SK-N-SH treated with all-trans-retinoic acid at 6 μM for 48 hours (cell line): ENCODE data around the gene FOXO1.

Experiments
- ATAC-seq: fragments of 200-7000 bp; cut with Tn5 transposase; 3 replicates; pipeline ENCODE4 v1.9.1; 2020; ENCODE audit warnings: mild to moderate bottlenecking, moderate library complexity
- ARNTL ChIP-seq: fragments of 450-650 bp; formaldehyde crosslinking; IDR thresholded peaks from 2 replicates; pipeline ENCODE4 v1.5.0; 2020; ENCODE audit warnings: low read depth, mild to moderate bottlenecking, moderate library complexity, borderline replicate concordance
- CSDC2 ChIP-seq: fragments of 250-450 bp; sonication (Bioruptor Pico); IDR thresholded peaks from 2 replicates; pipeline ENCODE4 v1.5.0; 2020; ENCODE audit warnings: mild to moderate bottlenecking, moderate library complexity
- ESRRG ChIP-seq: fragments of 250-450 bp; sonication (Bioruptor Pico); IDR thresholded peaks from 2 replicates; pipeline ENCODE4 v1.6.1; 2021; ENCODE audit warnings: mild to moderate bottlenecking
- ISL1 ChIP-seq: fragments of 250-450 bp; sonication (Bioruptor Pico); IDR thresholded peaks from 2 replicates; pipeline ENCODE4 v2.1.2; 2022; ENCODE audit warnings: mild to moderate bottlenecking, moderate library complexity
- OSR1 ChIP-seq: fragments of 250-450 bp; sonication (Bioruptor Pico); IDR thresholded peaks from 2 replicates; pipeline ENCODE4 v1.8.0; 2022; ENCODE audit warnings: moderate library complexity, mild to moderate bottlenecking, inconsistent platforms
- PPARA ChIP-seq: fragments of 250-450 bp; sonication (Bioruptor Pico); IDR thresholded peaks from 2 replicates; pipeline ENCODE4 v1.5.0; 2020; ENCODE audit warnings: mild to moderate bottlenecking, borderline replicate concordance
- SNAI2 ChIP-seq: fragments of 250-450 bp; sonication (Bioruptor Pico); IDR thresholded peaks from 2 replicates; pipeline ENCODE4 v1.5.0; 2020; ENCODE audit warnings: mild to moderate bottlenecking, moderate library complexity
- TCF4 ChIP-seq: fragments of 250-450 bp; sonication (Bioruptor Pico); IDR thresholded peaks from 2 replicates; pipeline ENCODE4 v1.8.0; 2021; ENCODE audit warnings: mild to moderate bottlenecking, moderate library complexity, borderline replicate concordance
- TOX ChIP-seq: fragments of 250-450 bp; sonication (Bioruptor Pico); IDR thresholded peaks from 2 replicates; pipeline ENCODE4 v1.8.0; 2021; ENCODE audit warnings: mild to moderate bottlenecking, moderate library complexity, borderline replicate concordance
- ZC3H10 ChIP-seq: fragments of 250-450 bp; sonication (Bioruptor Pico); IDR thresholded peaks from 2 replicates; pipeline ENCODE4 v1.5.1; 2021; ENCODE audit warnings: mild to moderate bottlenecking, moderate library complexity
- ZNF565 ChIP-seq: fragments of 450-650 bp; formaldehyde crosslinking; conservative IDR thresholded peaks from 2 replicates; pipeline ENCODE4 v1.5.0; 2020; ENCODE audit warnings: low read depth, mild to moderate bottlenecking, moderate library complexity
- ZNF70 ChIP-seq: fragments of 450-650 bp; formaldehyde crosslinking; IDR thresholded peaks from 2 replicates; pipeline ENCODE4 v1.5.0; 2020; ENCODE audit warnings: mild to moderate bottlenecking, moderate library complexity
- ZNF8 ChIP-seq: fragments of 450-650 bp; formaldehyde crosslinking; IDR thresholded peaks from 2 replicates; pipeline ENCODE4 v1.5.0; 2020; ENCODE audit warnings: mild to moderate bottlenecking, moderate library complexity
- TF ChIP-seq, protein P1 (sequence below): fragments of 250-450 bp; sonication (Bioruptor Pico); IDR thresholded peaks from 2 replicates; pipeline ENCODE4 v1.8.0; 2021; ENCODE audit warnings: low read depth, mild to moderate bottlenecking, moderate library complexity, borderline replicate concordance
- TF ChIP-seq, protein P2 (sequence below): fragments of 250-450 bp; sonication (Bioruptor Pico); IDR thresholded peaks from 2 replicates; pipeline ENCODE4 v1.5.1; 2021; ENCODE audit warnings: mild to moderate bottlenecking, moderate library complexity
- TF ChIP-seq, protein P3 (sequence below): fragments of 250-450 bp; sonication (Bioruptor Pico); IDR thresholded peaks from 2 replicates; pipeline ENCODE4 v1.5.1; 2020; ENCODE audit warnings: low read depth, mild to moderate bottlenecking, moderate library complexity
- TF ChIP-seq, protein P4 (sequence below): fragments of 250-450 bp; sonication (Bioruptor Pico); IDR thresholded peaks from 2 replicates; pipeline ENCODE4 v1.5.0; 2020; ENCODE audit warnings: mild to moderate bottlenecking, moderate library complexity
- TF ChIP-seq, protein P5 (sequence below): fragments of 250-450 bp; sonication (Bioruptor Pico); IDR thresholded peaks from 2 replicates; pipeline ENCODE4 v1.8.0; 2020; ENCODE audit warnings: mild to moderate bottlenecking, moderate library complexity, borderline replicate concordance

The FOXO1 gene

DNA sequence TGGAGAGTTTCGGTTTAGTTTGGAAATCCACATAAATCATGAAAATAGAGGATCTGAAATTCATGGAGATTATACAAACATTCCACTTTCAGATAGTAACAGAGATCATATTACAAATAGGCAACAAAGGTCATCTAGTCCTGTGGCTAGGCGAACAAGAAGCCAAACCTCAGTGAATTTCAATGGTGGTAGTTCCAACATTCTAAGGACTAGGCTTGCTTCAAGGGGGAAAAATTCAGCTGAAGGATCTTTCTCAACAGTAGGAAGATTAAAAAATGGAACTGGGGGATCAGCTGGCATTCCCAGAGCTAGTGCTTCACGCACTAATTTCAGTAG lies 47.0 kb downstream of the FOXO1 start:
- no peak for ATAC-seq
- TF ChIP-seq ISL1, result no peak
- TF ChIP-seq ZNF70 (CRISPR knock-in tag), result no peak
- TF ChIP-seq ARNTL (CRISPR knock-in tag), result no peak
- TF ChIP-seq, protein P1, sequence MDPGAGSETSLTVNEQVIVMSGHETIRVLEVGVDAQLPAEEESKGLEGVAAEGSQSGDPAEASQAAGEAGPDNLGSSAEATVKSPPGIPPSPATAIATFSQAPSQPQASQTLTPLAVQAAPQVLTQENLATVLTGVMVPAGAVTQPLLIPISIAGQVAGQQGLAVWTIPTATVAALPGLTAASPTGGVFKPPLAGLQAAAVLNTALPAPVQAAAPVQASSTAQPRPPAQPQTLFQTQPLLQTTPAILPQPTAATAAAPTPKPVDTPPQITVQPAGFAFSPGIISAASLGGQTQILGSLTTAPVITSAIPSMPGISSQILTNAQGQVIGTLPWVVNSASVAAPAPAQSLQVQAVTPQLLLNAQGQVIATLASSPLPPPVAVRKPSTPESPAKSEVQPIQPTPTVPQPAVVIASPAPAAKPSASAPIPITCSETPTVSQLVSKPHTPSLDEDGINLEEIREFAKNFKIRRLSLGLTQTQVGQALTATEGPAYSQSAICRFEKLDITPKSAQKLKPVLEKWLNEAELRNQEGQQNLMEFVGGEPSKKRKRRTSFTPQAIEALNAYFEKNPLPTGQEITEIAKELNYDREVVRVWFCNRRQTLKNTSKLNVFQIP (CRISPR knock-in tag), result no peak
- TF ChIP-seq ZNF8 (CRISPR knock-in tag), result no peak

DNA sequence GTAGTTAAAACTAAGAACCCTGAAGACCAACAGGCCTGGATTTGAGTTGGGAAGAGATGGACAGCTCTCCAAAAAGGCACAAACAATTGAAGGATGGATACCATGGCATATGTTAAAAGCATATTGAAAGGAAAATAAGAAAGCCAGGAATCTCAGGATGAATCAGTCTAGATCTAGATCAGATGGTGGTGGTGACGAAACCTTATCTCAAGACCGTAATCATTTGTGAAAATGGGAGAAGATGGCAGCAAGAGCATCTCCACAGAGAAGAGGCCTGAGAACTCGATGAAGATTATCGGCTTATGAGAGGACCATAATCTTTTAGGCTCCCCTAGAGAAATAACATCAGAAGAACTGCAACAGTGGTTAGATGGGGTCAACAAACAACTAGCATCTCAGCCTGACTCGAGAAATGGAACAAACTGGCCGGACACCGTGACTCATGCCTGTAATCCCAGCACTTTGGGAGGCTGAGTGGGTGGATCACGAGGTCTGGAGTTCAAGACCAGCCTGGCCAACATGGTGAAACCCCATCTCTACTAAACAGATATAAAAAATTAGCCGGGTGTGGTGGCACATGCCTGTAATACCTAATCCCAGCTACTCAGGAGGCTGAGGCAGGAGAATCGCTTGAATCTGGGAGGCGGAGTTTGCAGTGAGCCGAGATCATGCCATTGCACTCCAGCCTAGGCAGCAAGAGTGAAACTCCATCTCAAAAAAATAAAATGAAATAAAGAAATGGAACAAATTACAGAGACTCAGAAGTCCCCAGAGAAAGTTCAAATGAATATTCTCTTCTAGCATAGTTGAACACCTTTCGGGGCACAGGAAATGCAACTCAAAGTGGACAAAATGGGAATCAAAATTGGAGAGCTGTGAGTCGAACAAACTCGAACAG lies 47.6 kb downstream of the FOXO1 start:
- no peak for ATAC-seq
- TF ChIP-seq OSR1 (CRISPR knock-in tag), result no peak
- TF ChIP-seq, protein P2, sequence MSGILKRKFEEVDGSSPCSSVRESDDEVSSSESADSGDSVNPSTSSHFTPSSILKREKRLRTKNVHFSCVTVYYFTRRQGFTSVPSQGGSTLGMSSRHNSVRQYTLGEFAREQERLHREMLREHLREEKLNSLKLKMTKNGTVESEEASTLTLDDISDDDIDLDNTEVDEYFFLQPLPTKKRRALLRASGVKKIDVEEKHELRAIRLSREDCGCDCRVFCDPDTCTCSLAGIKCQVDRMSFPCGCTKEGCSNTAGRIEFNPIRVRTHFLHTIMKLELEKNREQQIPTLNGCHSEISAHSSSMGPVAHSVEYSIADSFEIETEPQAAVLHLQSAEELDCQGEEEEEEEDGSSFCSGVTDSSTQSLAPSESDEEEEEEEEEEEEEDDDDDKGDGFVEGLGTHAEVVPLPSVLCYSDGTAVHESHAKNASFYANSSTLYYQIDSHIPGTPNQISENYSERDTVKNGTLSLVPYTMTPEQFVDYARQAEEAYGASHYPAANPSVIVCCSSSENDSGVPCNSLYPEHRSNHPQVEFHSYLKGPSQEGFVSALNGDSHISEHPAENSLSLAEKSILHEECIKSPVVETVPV (CRISPR knock-in tag), result no peak
- no peak for TF ChIP-seq CSDC2 (CRISPR knock-in tag)
- TF ChIP-seq, protein P1 (CRISPR knock-in tag), result no peak
- TF ChIP-seq, protein P3, sequence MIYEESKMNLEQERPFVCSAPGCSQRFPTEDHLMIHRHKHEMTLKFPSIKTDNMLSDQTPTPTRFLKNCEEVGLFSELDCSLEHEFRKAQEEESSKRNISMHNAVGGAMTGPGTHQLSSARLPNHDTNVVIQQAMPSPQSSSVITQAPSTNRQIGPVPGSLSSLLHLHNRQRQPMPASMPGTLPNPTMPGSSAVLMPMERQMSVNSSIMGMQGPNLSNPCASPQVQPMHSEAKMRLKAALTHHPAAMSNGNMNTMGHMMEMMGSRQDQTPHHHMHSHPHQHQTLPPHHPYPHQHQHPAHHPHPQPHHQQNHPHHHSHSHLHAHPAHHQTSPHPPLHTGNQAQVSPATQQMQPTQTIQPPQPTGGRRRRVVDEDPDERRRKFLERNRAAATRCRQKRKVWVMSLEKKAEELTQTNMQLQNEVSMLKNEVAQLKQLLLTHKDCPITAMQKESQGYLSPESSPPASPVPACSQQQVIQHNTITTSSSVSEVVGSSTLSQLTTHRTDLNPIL (CRISPR knock-in tag), result no peak
- TF ChIP-seq ZNF565, result no peak
- no peak for TF ChIP-seq TCF4 (CRISPR knock-in tag)
- no peak for TF ChIP-seq ZC3H10 (CRISPR knock-in tag)
- TF ChIP-seq, protein P4, sequence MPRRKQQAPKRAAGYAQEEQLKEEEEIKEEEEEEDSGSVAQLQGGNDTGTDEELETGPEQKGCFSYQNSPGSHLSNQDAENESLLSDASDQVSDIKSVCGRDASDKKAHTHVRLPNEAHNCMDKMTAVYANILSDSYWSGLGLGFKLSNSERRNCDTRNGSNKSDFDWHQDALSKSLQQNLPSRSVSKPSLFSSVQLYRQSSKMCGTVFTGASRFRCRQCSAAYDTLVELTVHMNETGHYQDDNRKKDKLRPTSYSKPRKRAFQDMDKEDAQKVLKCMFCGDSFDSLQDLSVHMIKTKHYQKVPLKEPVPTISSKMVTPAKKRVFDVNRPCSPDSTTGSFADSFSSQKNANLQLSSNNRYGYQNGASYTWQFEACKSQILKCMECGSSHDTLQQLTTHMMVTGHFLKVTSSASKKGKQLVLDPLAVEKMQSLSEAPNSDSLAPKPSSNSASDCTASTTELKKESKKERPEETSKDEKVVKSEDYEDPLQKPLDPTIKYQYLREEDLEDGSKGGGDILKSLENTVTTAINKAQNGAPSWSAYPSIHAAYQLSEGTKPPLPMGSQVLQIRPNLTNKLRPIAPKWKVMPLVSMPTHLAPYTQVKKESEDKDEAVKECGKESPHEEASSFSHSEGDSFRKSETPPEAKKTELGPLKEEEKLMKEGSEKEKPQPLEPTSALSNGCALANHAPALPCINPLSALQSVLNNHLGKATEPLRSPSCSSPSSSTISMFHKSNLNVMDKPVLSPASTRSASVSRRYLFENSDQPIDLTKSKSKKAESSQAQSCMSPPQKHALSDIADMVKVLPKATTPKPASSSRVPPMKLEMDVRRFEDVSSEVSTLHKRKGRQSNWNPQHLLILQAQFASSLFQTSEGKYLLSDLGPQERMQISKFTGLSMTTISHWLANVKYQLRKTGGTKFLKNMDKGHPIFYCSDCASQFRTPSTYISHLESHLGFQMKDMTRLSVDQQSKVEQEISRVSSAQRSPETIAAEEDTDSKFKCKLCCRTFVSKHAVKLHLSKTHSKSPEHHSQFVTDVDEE (CRISPR knock-in tag), result no peak
- TF ChIP-seq ARNTL (CRISPR knock-in tag), result no peak
- no peak for TF ChIP-seq ESRRG
- no peak for TF ChIP-seq TOX (CRISPR knock-in tag)
- no peak for TF ChIP-seq ZNF8 (CRISPR knock-in tag)
- no peak for TF ChIP-seq PPARA (CRISPR knock-in tag)
- TF ChIP-seq, protein P5, sequence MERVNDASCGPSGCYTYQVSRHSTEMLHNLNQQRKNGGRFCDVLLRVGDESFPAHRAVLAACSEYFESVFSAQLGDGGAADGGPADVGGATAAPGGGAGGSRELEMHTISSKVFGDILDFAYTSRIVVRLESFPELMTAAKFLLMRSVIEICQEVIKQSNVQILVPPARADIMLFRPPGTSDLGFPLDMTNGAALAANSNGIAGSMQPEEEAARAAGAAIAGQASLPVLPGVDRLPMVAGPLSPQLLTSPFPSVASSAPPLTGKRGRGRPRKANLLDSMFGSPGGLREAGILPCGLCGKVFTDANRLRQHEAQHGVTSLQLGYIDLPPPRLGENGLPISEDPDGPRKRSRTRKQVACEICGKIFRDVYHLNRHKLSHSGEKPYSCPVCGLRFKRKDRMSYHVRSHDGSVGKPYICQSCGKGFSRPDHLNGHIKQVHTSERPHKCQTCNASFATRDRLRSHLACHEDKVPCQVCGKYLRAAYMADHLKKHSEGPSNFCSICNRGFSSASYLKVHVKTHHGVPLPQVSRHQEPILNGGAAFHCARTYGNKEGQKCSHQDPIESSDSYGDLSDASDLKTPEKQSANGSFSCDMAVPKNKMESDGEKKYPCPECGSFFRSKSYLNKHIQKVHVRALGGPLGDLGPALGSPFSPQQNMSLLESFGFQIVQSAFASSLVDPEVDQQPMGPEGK (CRISPR knock-in tag), result no peak

DNA sequence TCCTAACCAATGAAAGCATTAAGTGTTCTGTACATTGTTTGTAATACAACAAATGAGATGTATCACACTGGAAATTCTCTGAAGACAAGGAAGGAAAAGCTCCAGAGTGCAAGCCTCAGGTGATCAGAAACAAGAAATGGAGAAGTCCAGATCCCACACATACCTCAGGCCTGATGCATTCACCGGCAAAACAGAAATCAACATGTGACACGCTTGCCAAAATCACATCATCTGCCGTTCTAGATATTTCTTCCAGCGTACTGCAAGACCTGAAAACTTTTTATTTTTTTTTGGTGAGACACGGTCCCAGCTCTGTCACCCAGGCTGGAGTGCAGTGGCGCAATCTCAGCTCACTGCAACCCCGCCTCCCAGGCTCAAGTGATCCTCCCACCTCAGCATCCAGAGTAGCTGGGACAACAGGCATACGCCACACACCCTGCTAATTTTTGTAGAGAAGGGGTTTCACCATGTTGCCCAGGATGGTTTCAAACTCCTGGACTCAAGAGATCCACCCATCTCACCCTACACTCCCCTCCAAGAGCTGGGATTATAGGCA lies 48.6 kb downstream of the FOXO1 start:
- TF ChIP-seq ZC3H10 (CRISPR knock-in tag) (no peak), ARNTL (CRISPR knock-in tag) (no peak), SNAI2 (CRISPR knock-in tag) (no peak)
- no peak for ATAC-seq
